Erythroblast (primary cell): ENCODE data around the gene AGAP1.

ENCODE experiments used
- GATA1 ChIP-seq: IDR thresholded peaks from 2 replicates; pipeline ENCODE4 v1.6.1; 2011; ENCODE audit warnings: low read depth, mild to moderate bottlenecking, control low read depth, low read length, moderate library complexity
- POLR2A ChIP-seq: IDR thresholded peaks from 2 replicates; pipeline ENCODE4 v1.6.1; 2011; ENCODE audit warnings: mild to moderate bottlenecking, low read length

DNA sequence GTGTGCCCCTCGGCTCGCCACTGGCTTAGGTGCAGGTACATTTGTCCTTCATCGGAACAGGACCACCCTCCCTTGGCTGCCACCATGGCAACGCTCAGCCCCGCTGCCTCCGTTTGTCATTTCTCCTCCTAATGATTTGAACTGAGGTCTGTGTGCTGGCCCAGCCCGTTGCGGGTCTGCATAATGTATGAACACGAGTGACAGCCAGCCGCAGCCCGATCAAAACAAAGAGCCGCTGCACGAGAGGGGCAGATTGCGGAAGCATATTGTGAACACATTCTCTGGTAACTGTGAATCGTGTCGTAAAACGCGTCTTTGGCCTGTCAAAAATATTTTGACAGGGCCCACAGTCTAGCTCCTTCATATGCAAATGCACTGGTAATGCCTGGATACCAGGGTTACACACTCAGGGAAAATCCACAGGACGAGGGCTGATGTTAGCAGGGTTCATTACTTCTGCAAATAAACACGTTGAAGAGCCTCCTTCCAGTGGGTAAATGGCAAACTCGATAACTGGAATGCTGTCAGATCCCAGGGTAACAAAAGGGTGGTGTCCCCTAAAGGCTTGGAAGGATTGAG lies 137.0 kb downstream of the AGAP1 start:
- TF ChIP-seq POLR2A (no peak), GATA1 (no peak)
